HT-29 (cell line): ENCODE measurements around the gene CCNJL. TPM values are rescaled to one million over a fixed set of nuclear protein-coding genes. Genes with fewer than 3 reads are reported as not detected.

Source experiments
- DNase-seq: peaks from one replicate; pipeline ENCODE4 v3.0.0-alpha.2; 2015; ENCODE audit warnings: low spot score
- total RNA-seq: library from RNA; depleted of rRNA; stranded (reverse); fragments of >200 nt; shearing (Covaris generic); gene quantifications from 2 replicates; pipeline ENCODE4 v1.2.3, GENCODE V29; 2014

Gene CCNJL
- total RNA-seq, 1 experiment from 2014 or later: 7.9 TPM

DNA sequence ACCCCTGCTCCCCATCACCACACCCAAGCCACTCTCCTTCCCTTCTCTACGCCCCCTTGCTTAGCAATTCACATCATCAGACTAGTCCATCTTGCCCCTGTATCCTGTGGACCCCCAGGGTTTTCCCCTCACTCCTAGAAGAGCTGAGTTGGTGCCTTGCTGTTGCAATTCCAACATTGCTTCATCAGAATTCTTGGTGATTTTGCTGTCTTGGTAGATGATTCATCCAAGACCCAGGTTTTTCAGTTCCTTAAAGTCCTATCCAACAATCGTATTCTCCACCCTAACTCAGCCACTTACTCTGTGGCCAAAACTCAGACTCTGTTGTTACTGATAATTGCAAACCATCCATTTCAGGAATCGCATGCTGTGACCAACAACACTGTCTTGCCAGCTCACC is 21.4 kb upstream of the CCNJL start:
- DNase-seq: no peak

DNA sequence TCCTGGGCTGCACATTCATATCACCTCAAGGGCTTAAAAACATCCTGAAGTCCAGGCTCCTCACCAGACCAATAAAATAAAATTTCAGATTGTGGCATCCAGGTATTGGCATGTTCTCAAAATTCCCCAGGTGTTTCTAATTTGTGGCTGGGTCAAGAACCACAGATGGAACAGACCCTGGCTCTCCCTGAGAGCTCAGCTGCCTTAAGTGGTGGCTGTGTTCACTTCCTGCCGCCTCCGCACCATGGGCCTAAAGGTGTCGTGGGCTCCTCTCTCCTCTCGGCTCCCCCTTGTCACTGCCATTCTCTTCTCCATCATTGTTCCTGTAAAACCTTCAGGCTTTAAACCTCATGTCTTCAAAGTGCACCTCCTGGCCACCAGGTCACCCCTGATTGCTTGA is 17.8 kb upstream of the CCNJL start:
- DNase-seq: no peak

DNA sequence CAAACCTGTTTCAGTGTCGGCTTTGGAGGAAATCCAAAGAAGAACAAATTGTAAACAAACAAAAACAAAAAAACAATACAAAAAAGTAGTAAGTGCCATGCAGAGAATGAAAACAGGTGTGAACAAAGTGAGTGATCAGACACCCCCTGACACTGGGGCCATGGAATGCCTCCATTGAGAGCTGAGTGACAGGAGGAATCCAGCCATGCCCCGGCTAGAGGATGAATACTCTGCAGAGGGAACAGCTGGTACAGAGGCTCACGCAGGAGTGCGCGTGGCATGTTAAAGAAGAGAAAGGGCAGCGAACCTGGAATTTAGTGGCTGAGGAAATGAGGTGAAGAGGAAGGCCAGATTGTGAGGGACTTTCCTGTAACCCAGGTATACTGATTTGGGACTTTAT is 15.5 kb upstream of the CCNJL start:
- no peak for DNase-seq

DNA sequence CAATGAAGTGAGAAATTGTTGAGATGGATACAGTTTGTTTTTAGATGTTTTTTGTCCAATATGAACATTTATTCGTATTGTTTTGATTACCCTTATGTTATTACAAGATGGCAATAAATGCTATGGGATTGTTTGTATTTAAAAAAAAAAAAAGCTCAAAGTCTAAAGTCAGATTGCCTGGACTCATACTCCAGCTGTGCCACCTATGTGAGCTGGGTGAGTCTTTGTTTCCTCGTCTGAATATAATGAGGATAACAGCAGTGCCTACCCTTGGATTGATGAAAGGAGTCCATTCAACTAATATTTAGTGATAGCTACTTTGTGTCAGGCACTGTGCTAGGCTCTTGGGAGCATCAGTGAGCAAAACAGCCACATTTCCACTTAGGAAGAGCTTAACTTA is 14.6 kb upstream of the CCNJL start:
- no peak for DNase-seq

DNA sequence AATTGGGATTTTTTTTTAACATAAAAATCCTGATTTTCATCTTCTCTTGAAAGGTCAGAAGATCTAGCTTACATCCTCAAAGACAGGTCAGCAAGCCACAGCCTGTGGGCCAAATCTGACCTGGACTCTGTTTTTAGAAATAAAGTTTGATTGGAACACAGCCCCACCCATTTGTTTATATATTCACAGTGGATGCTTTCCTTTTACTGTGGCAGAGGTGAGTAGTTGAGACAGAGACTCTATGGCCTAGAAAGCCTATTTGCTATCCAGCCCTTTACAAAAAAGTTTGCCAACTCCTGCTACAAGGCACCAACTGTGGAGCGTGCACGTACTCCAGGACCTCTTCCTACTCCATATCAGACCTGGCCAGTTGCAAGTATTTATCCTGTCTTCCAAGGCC is 13.4 kb upstream of the CCNJL start:
- no peak for DNase-seq

DNA sequence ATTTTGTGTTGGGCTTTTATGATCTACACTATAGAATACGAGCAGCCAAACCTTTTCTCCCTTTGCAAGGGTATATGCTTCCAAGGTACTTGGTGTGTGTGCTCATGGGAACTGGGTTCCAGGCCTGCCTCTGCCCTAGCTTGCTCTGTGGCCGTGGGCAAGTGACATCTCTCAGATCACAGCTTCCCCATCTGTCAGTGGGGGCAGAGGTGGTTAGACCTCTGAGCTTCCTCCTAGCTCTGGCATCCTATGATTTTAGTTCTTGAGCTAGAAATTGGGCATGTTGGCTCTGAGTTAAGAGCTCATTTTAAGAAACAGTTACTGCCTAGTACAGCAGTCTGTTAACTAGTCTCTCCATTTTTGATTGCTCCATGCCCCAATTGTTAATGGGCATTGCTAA is 12.5 kb upstream of the CCNJL start:
- DNase-seq: no peak

DNA sequence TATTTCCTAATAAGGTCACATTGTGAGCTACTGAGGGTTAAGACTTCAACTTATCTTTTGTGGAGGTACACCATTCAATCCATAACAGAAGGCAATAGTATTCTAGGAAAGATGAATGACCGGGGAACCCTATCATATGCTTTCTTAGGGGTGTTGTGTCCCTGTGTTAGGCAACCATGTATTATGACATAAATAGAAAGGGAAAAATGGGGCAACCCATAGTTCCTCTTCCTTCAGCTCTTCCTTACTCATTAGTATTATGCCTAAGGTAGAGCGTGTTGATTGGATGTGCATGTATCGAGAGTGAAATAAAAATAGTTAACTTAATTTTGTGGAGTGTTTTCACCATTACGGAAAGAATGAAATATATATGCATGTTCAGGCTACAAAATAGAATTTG is 6.0 kb upstream of the CCNJL start:
- DNase-seq: no peak

DNA sequence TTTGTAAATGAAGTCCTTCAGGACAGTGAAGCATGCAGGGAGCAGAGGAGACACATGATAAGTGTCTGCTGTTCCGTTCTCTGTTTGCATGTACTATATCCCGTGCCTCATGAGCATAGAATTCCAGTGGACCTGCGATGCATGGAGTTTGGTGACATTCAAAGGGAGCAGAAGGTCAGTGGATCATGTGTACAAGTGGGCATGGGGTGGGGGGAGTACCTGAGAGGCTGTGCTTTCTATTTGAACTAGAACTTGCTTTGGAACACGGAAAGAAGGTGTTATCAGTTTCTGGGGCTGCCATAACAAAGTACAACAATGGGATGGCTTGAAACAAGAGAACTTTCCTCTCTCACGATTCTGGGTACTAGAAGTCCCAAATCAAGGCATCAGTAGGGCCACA is 5.1 kb upstream of the CCNJL start:
- DNase-seq: no peak

DNA sequence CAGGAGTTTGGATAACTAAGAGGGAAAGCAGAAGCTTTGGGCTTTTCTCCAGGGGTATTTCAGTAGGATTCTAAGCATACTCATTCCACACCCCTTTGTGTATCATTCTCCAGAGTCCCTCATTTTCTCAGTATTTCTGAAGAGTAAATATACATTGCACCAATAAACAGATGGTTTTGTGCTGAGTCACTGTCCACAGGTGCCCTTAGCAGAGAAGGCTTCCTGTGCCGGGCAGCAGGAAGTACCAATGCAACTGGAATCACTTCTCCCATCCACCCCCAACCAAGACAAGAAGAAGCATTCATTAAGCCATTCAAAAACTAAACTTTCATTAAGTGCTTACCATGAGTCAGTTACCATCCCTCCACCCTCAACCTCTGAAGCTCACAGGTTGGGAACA is 3.6 kb upstream of the CCNJL start:
- peak; percentile 88 for DNase-seq

DNA sequence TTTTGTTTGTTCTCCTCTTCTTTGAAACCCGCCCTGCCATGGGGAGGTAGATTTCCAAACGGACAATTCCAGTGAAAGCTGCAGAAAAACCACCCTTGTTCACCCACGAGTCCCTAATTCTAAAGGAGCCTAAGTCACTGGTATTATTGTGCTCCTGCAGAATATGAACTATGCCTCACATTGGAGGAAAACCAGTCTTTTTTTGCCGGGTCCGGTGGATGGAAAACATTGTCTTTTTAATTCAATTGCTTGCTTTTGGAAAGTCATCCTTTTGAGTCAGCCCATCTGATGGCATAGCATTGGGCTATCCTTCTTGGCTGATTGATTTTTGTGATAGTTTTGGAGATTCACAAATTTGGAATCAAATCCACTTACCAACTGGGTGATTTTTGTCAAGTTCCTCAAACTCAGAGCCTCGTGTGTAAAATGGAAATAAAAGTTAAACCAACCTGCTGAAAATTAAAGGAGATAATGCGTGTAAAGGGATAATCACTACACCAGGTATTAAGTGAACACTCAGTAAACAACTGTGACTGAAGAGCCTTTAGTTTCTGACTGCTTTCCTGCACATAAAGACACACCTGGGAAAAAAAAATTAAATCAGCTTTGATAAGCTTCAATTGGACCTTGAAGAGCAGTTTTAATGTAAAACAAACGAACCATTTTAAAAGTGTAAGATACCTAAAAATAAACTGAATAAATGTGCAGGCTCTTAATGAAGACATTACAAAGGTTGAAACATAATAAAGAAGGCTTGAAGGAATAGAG is 780 bp upstream of the CCNJL start:
- DNase-seq: peak; percentile 39

DNA sequence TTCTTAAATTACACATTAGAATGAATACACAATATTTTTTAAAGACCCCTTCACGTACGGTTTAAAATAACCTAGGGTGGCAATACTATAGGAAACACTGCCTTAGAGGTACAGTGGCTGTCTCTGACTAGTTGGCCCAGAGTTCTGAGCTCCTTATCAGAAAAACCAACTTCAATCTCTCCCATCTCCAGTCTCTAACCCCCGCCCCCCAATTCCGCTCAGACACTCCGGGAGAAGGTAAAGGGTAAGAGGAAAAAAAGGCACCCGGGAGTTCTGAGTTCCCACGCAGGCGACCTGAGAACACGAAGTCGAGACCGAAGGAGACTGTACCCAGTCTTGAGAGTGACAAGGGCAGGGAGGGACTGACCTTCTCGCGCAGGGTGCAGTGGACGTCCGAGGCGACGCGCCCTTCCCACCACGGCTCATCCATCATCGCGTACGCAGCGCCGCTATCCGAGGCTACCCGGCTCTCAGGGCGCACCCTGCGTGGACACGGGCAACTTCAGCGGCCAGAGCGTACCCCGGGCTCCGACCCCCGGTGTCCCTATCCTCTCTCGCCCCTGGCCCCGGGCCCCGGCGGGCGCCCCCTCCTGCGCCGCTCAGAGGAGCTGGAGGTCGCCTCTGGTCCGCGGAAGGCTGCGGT is 752 bp downstream of the CCNJL start:
- DNase-seq: no peak

DNA sequence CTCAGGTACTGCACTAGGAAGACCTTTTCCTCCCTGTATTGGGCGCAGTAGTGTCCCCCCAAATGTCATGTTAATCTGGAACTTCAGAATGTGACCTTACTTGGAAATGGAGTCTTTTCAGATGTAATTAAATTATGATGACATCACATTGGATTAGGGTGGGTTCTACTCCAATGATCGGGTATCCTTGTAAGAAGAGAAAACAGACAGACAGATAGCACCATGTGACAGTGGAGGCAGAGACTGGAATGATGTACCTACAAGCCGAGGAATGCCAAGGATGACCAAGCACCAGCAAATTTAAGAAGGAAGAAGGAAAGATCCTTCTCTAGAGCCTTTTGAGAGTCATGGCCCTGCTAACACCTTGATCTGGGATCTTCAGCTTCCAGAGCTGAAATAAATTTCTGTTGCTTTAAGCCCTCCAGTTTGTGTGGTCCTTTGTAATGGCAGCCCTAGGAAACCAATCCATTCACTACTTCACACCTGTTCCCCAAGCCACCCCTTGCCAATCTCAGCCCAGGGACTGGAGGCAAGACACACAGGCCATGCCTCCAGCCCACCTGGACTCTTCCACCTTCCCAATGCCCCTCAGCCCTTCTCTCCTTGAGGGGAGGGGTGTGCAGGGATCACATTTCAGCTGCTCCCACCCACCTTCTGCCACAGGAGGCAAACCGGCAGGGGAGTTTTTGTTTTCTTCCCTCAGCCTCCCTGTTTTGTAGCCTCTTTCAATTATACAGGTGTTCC is 1.6 kb downstream of the CCNJL start:
- DNase-seq: no peak

DNA sequence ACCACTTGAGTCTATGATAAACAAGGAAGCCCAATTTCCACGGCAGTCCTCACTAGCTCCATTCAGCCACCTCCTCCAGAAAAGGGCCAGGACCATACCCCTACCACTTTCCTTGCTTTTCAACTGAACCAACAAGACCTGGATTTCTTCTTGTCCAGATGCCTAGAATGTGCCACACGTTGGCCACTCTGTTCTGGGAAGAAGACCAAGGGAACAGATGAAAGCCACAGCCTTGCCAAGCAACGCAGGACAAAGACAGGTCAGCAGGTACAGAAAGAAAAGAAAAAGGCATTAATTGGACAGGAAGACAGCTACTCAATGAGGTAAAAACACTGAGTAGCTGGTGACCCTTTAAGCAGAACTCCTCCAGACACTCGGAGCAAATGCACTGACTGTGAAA is 2.2 kb downstream of the CCNJL start:
- DNase-seq: no peak

DNA sequence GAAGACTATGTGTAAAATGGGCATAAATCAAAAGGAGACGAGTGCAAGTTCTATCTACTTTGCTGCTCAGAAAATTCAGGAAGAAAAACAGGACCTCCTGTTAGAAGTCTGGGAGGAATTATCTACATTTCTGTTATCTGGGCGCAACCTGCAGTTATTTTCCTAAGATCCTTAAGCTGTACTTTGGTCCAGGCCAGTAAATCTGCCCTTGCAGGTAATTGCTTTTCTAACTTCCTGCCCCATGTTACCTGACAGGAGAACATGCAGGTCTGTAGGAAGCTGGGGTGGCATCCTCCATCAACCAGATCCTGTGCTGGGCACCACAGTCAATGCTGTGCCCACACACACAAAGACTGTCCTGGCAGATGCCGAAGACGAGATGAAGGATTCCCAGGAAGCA is 5.7 kb downstream of the CCNJL start:
- DNase-seq: no peak

DNA sequence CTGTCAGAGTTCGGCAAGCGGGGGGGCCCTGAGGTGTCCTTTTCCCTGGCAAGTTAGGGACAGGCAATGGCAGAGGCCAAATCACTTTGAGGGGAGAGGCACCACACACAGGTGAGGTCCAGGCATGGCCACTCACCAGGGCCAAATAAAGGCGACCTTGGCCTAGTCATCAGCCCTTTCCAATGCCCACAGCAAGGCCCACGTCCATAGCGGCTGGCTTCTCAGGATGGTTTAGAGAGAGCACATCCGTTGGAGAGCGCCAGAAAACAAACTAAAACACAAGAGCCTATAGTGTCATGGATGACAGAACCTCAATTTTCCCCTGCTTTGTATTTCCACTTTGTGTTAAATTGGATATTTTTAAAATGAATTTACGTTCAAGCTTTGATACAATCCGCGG is 7.0 kb downstream of the CCNJL start:
- no peak for DNase-seq

DNA sequence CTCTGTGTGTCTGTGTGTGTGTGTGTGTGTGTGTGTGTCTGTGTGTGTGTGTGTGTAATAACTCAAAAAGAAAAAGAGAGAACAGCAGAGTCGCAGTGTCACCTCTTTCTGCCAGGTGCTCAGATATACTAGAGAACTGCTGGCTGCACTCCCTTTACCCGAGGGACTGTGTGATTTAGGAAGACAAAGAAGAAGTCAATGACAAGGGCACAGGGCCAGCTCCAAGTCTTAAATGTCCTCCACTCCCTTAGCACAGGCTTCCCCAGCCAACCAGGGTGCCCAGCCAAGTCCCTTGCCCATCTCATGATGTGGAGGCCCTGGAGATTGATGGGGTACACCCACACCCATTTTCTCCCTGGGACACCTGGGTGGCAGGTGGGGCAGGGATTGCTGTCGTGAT is 8.7 kb downstream of the CCNJL start:
- no peak for DNase-seq

DNA sequence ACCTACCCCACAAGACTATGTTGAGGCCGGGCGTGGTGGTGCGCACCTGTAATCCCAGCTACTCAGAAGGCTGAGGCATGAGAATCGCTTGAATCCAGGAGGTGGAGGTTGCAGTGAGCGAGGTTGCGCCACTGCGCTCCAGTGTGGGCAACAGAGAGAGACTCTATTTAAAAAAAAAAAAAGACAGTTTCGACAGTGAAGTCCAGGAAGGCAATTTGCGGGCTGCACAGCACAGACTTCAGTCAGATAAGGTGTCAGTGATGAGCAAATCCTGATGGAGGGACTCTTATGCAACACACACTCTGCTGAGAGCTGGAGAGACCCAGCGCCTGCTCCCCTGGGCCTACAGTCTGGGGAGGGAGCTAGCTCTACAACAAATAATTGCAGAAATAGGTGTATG is 14.2 kb downstream of the CCNJL start:
- DNase-seq: no peak

DNA sequence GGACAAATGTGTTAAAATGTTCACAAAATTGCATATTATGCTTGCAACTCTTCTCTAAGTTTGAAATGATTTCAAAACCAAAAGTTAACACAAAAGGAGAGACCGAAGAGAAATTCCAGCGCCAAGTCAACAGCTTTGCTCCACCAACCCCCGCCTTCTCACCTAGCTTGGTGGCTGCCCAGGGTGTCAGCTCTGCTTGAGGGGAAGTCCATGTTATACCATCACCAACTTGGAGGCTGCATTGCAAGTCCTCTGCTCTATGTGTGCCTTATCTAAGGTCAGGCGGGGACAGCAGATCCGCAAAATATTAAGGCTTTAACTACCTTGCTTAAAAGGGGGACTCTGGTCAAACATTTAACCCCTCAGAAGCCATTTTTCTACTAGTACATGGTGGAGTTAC is 14.6 kb downstream of the CCNJL start:
- no peak for DNase-seq

DNA sequence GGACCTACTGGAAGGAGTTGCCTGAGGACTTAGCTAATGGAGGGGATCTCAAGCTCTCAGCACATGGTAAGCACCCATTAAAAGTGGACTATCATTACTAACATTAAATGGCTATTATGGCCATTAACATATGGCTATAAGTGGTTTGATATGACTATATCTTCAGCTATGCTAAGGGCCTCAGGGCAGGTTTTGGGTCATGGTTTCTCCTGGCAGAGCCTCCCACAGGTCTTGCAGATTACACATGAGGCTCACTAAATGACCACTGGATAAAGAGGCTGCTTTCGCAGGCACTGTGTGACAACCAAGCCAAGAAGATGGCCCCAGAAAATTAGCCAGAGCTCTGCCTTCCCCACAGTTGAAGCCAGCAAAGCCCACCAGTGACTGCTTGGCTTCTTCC is 15.4 kb downstream of the CCNJL start:
- DNase-seq: no peak

DNA sequence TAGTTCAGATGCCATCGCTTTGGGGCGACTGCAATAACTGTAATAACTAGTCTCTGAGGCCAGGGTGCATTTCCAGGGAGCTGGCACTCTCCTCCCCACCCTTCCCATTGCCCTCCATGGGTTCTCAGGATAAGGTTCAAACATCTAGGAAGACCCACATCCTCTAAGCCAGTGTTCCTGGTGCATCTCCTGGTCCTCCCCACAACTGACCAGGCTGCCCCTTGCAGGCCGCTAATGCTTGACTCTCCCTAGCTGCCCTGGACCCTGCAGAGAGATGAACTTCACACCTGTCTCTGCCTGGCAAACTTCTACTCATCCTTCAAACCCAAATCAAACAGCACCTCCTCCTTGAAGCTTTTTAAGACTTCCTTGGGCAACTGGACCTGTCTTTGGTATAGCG is 15.9 kb downstream of the CCNJL start:
- no peak for DNase-seq

DNA sequence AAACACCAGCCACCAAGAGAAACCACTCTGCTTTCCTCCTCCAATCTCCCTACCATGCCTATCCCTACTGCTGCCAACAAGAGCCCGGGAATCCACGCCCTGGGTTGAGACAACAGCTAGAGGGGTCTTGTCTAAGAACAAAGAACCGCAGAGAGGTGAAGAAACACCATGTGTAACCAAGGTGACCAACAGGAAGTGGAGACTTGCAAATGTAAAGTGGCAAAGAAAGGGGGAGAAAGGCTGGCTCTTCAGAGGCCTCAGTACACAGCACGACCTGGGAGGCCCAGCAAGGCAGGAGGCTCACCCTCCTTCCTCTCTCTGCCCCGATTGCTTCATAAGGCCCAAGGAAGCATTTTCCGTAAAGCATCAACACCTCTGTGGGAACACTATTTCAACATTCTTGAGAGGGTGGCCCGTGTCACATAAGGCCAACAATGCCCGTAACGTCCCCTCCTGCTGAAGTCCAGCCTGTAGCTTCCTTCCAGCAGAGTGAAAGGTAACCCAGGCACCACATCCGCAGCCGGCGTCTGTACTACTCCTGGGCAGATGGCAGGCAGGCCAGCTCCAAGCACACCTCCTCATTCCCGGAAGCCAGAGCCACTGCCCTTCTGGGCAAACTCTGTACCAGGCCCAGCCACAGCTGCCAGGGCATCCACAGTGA is 18.3 kb downstream of the CCNJL start:
- no peak for DNase-seq

DNA sequence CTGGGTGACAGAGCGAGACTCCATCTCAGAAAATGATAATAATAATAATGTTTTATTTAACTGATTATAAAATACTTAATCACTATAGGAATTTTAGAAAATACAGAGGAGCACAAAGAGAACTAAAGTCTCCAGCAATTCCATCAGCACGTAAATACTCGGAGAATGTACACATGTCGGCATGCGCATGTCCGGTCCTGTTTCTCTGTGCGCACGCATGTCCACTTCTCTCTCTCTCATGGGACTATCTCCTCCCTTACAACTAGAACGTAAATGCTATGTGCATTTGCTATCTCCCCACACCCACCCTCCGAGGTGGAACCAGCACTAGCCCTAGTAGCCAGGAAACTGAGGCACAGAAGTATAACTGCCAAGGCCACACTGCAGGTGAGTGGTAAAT is 19.0 kb downstream of the CCNJL start:
- no peak for DNase-seq
